Jurkat, Clone E6-1 (cell line): ENCODE measurements around the gene DDX25.

ENCODE experiments used
- DNase-seq: peaks from one replicate; pipeline ENCODE4 v3.0.0-alpha.2; 2011; ENCODE audit warnings: low read depth, low spot score
- H3K4me3 ChIP-seq: 2 replicates; pipeline ENCODE4 v1.5.1; 2011; ENCODE audit warnings: mild to moderate bottlenecking, low read length, control low read depth, moderate library complexity

The DDX25 gene

DNA sequence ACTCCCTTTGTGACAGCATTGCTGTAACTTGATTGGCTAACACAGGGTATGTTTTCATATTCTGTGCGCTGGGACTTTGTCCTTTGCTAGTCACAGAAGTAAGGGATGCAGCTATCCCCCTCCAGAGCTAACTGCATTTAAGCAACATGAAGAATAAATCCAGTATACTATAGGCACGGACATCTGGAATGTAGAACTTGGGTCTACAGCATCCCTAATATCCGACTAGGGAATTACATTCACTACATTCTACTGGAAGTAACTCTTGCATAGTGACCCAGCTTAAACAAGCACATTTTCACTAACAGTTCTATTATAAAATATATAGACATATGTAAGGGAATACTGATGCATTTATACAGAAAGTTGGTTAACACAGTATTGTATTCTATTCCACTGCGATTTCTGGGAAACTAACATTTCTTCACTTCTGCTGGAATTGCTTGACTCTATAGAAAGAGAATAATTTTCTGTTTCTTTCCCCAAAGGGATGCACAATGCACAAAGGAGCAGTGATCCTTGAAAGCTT is 54.6 kb downstream of the DDX25 start:
- no peak for DNase-seq

DNA sequence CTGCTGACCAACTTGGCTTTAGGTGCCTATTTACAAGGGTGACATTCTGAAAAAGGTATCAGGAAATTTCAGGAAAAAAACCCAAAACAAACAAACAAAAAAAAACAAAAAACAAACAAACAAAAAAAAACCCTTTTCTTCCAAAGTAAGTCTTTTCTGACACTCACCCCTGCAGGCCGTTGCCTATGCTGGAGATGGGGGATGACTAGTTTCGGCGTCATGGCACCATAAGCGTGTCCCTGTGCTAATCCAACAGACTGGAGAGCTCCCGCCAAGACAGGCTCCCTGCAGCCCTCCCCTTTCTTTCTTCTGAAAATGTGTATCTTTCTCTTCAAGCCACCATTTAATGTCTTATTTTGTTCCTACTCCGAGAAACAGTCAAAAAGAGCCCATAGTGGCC is 55.2 kb downstream of the DDX25 start:
- DNase-seq, result no peak

More for the DNA sequence above, 54.6 kb downstream of the DDX25 start:
- H3K4me3 ChIP-seq, result no peak overlapping the region

DNA sequence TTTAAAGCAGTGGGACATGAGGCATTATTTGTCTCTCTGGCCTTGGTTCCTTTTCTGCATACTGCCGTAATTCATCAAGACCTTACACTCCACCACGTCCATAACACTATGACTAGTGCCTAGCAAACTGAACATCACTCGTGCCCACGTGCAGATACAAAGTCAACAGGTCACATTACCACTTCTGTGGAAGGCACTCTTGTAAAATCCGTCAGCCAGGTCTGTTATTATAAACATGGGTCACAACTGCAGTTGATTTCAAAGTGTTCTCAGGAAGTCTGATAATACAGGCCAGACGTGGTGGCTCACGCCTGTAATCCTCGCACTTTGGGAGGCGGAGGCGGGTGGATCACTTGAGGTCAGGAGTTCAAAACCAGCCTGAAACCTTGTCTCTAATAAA is 55.6 kb downstream of the DDX25 start:
- no peak overlapping the region for H3K4me3 ChIP-seq
- no peak for DNase-seq

More for the DNA sequence above, 55.2 kb downstream of the DDX25 start:
- no peak overlapping the region for H3K4me3 ChIP-seq

DNA sequence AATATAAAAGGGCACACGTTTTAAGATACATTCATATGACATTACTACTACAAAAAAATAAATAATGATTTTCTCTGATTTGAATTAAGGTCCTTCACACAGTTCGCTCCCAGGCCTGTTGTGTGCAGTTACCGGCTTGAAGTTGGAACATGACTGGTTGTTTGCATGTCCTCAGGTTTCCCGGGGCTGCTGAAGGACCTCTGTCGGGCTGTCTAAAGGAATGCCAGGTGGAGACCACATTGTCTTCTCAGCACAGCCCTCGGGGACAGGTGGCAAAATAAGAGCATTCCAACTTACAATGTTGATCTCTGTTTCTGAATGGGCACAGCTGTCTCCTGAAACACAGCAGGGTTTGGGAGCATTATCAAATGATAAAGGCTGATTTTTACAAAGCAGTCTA is 56.5 kb downstream of the DDX25 start:
- no peak overlapping the region for H3K4me3 ChIP-seq
- DNase-seq, result no peak

DNA sequence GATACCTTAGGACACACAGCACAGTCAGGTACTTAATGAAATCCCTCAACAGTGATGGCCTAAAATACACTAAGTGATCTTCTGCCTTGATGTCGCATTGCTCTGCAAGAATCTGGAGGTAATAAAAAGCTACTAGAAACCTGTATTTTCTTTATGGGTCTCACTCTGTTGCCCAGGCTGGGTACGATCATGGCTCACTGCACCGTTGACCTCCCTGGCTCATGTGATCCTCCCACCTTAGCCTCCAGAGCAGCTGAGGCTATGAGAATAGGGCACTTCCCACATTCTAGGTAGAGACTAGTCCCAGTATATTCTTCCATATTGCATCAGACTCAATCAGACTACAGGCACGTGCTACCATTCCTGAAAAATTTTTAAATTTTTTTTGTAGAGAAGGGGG is 63.2 kb downstream of the DDX25 start:
- no peak overlapping the region for H3K4me3 ChIP-seq
- DNase-seq, result no peak

DNA sequence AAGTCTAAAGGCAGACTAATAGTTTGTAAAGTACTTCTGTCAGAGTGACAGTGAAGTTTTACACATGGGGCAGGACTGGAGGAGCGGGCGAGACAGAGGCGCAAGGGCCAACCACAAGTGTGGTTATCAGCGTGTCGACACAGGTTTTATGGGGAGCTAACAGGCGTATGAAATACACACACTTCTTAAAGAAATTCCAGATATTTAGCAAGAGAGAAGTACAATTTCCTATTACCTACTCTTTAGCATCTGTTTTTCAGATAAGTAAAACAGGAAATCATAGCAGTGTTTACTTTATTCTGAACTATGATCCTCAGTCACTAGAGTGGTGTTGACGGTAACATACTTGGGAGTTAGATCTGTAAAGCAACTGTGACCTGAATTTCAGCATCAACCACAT is 64.0 kb downstream of the DDX25 start:
- H3K4me3 ChIP-seq, result no peak overlapping the region
- DNase-seq, result no peak

DNA sequence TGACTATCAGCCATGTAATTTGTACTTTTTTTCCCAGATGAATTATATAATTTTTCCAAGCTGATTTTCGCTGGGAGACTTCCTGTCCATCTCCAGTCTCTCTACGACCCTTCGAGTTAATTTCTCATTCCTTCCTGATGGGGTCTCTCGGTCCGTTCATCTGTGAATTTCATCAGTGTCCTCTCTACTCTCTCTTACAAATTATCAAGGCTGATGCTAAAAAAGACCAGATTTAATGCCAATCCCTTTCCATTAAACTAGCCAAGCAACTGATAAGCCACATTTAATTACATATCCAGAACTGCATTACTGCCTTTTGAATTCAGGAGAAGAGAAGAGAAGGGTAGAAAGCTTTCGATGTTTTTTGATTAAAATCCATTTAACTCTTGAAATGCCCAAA is 67.3 kb downstream of the DDX25 start:
- DNase-seq, result no peak
- H3K4me3 ChIP-seq, result no peak overlapping the region

DNA sequence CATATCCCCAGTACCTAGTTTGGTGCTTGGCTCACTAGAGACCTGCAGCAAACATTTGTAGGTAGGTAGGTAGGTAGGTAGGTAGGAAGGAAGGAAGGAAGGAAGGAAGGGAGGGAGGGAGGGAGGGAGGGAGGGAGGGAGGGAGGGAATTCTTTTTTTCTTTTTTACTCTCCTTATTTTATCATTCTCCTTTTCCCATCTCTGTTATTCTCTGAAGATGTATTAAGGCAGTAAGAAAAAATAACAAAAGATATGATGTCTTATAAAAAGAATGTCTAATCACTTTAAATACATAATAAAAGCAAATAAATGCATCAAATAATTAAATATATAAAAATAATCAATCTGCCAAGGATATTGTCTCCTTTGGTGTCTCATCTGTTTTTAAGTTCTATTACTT is 70.0 kb downstream of the DDX25 start:
- DNase-seq, result no peak
- H3K4me3 ChIP-seq, result no peak overlapping the region

DNA sequence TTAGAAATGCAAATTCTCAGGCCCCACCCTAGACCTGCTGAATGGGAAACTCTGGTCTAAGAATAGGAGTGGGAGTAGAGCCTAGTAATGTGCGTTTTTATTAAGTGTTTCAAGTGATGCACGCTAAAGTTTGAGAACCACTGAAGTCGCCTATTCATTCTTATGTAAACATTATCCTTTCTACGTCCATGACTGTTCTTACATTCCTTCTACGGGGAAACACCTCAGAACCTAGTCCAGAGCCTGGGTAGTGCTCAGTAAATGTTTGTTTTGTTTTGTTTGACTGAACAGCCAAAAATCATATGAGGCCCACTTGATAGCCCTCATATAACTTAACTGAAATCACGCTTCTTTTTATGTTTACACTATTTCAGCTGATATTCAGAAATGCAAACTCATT is 71.3 kb downstream of the DDX25 start:
- DNase-seq, result no peak
- no peak overlapping the region for H3K4me3 ChIP-seq

DNA sequence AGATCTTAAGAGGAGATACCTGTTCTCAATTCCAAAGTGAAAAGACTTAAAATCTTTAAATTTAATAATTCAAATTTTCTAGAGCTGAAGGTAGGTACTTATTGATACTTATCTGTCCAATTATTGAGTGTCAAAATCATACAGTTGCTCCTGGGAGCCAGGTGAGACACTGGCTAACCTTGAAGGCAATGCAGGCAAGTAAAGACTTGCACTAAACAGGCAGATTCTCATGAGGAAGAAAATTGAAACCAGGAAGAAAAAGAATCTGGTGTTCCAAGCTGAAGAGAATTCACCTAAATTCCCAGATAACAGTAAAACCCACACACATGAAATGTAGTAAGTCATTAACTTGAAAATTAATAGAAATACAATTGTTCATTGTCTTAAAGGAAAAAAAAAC is 71.8 kb downstream of the DDX25 start:
- H3K4me3 ChIP-seq, result no peak overlapping the region
- DNase-seq, result no peak

DNA sequence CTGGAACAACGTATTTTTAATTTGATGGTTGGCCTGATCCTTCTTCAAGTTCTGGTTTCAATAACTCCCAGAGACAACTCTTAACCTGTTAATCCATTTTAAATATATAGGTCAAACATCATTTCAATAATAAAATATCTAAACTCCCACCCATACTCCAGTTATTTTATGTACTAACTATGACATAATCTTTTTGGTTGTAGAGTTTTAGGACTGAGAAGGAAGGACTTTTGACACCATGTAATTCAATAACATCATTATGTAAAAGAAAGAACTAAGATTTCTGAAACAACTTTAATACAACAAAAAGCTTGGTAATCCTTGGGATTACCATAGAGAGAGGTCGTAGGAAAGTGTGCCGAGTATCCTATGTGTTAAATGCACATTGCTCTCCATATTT is 73.0 kb downstream of the DDX25 start:
- no peak overlapping the region for H3K4me3 ChIP-seq
- DNase-seq, result no peak

DNA sequence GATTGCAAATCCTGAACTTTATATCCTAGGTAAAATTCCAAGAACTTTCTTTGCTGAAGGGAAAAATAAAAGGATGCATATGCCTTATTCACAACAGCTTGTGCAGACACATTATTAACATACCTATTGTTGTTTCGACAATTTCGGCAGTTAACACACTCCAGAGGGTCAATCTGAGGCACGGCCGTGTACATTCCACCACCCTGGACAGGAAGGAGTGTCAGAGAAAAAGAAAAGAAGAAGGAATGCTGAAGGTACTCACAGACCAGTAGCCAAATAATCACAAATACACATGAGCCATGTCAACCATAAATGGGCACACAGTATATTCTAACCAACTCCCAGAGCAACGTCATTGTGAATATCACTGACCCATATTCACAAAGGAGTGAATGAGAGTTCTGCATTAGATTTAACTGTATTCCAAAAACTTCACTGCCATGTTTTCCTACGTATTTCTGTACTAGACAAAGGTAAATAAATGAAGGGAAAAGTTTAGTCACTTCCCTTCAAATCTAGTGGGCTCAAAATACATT is 73.9 kb downstream of the DDX25 start:
- H3K4me3 ChIP-seq, result no peak overlapping the region
- no peak for DNase-seq
